Measurements from ENCODE around the gene ADSL.

ADSL gene

DNA sequence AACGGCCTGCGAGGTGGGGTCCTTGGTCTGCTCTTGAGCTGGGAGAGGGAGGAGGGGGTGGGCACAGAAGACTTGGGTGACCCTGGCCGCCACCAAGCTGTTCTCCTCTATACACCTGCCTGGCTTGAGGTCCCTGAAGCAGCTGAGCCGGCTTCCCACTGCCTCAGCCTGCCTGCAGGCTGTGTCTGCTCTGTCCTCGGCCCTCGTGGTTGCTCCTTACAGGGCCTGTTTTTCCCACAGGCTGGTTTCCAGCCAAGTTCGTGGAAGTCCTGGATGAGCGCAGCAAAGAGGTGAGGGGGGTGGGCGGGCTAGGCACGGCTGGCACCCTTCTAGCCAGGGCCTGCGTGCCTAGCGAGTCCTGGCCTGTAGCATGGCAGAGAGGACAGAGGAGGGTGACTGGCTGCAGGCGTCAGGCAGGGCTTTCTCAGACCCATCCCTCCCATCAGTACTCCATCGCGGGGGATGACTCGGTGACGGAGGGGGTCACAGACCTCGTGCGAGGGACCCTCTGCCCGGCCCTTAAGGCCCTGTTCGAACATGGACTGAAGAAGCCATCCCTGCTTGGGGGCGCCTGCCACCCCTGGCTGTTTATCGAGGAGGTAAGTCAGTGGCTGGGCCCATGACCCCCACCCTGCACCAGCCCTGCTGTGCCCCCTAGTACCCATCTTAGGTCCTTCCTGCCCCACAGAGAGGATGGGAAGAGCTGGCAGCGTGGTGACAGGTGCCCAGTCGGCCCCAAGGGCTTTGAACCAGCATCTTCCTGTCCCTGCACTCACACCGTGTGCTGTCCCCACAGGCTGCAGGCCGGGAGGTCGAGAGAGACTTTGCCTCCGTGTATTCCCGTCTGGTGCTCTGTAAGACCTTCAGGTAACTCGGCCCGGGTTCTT lies 61.8 kb downstream of the ADSL start:
- H3K4me2 ChIP-seq (ENCODE audit: low read depth, low read length): no peak overlapping the region
- no peak overlapping the region for H2AFZ ChIP-seq (ENCODE audit: low read length)
- no peak for TF ChIP-seq EZH2 (optimal IDR thresholded peaks at IDR 0.05; ENCODE audit: low read depth, low read length)
- H3F3A ChIP-seq (ENCODE audit: insufficient read depth, low read length): no peaks in the 10 kb centered on the region
- peaks cover 4% of the 10 kb centered on the region; the same call in 1 of the 2 replicates for H3K36me3 ChIP-seq (replicated peaks; ENCODE audit: insufficient read depth, low read length)
- H3K9me2 ChIP-seq (replicated peaks; ENCODE audit: insufficient read depth, low read length): no peaks in the 10 kb centered on the region
- no peaks in the 10 kb centered on the region for H3K4me1 ChIP-seq (ENCODE audit: low read length)
- no peak for DNase-seq
- no peaks in the 10 kb centered on the region for H3K79me2 ChIP-seq (ENCODE audit: low read length)
- H3K4me3 ChIP-seq (ENCODE audit: low read length): no peak overlapping the region
- H3K9ac ChIP-seq (ENCODE audit: low read length): no peak overlapping the region
- H3K27me3 ChIP-seq (replicated peaks; ENCODE audit: insufficient read depth, low read length): no peaks in the 10 kb centered on the region
- H3K27ac ChIP-seq (ENCODE audit: low read length): no peak overlapping the region
- H4K20me1 ChIP-seq (ENCODE audit: insufficient read depth, low read length): no peaks in the 10 kb centered on the region
- no peaks in the 10 kb centered on the region for H3K9me3 ChIP-seq (replicated peaks; ENCODE audit: insufficient read depth, low read length)

DNA sequence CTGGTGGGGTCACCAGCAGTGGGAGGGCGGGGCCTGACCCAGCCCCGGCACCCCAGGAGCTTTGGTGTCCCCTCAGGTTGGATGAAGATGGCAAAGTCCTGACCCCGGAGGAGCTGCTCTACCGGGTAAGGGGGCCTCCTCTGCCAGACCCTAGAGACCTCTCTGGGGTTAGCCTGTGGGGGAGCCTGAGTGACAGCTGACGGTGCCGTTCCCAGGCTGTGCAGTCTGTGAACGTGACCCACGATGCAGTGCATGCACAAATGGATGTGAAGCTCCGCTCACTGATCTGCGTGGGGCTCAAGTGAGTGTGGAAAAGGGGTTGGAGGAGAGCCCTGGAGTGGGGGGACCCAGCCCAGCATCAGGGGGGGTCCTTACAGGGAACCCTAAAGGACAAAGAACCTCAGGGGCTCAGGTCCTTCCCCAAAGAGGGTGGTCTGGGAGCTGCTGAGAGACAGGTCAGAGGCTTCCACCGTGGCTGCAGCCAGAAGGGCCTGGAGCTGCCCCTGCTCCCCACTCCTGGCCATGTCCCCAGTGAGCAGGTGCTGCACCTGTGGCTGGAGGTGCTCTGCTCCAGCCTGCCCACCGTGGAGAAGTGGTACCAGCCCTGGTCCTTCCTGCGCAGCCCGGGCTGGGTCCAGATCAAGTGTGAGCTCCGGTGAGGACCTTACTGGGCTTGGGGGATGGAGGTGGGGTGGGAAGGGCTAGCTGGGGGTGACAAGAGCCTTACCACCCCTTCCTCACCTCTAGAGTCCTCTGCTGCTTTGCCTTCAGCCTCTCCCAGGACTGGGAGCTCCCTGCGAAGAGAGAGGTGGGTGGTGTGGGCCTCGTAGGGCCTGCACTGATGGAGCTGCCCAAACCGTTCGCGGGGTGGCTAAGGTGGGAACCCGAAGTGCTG lies 62.7 kb downstream of the ADSL start:
- TF ChIP-seq, protein P1, sequence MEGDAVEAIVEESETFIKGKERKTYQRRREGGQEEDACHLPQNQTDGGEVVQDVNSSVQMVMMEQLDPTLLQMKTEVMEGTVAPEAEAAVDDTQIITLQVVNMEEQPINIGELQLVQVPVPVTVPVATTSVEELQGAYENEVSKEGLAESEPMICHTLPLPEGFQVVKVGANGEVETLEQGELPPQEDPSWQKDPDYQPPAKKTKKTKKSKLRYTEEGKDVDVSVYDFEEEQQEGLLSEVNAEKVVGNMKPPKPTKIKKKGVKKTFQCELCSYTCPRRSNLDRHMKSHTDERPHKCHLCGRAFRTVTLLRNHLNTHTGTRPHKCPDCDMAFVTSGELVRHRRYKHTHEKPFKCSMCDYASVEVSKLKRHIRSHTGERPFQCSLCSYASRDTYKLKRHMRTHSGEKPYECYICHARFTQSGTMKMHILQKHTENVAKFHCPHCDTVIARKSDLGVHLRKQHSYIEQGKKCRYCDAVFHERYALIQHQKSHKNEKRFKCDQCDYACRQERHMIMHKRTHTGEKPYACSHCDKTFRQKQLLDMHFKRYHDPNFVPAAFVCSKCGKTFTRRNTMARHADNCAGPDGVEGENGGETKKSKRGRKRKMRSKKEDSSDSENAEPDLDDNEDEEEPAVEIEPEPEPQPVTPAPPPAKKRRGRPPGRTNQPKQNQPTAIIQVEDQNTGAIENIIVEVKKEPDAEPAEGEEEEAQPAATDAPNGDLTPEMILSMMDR (IDR thresholded peaks at IDR 0.05; ENCODE audit: low read length): no peak
- TF ChIP-seq EZH2 (optimal IDR thresholded peaks at IDR 0.05; ENCODE audit: low read depth, low read length) (no peak), EZH2phosphoT487 (IDR thresholded peaks at IDR 0.05; ENCODE audit: low read length) (no peak)
- Histone ChIP-seq H3K9me2 (replicated peaks; ENCODE audit: insufficient read depth, low read length) (no peaks in the 10 kb centered on the region), H3K4me3 (ENCODE audit: low read length) (no peak overlapping the region), H4K20me1 (ENCODE audit: insufficient read depth, low read length) (no peaks in the 10 kb centered on the region), H3K27ac (ENCODE audit: low read length) (no peak overlapping the region), H3K4me2 (ENCODE audit: low read depth, low read length) (no peak overlapping the region), H3K4me1 (ENCODE audit: low read length) (no peaks in the 10 kb centered on the region), H3K9me3 (replicated peaks; ENCODE audit: insufficient read depth, low read length) (no peaks in the 10 kb centered on the region), H3K9ac (ENCODE audit: low read length) (no peak overlapping the region), H3K36me3 (replicated peaks; ENCODE audit: insufficient read depth, low read length) (peaks cover 4% of the 10 kb centered on the region; the same call in 1 of the 2 replicates), H3K27me3 (replicated peaks; ENCODE audit: insufficient read depth, low read length) (no peaks in the 10 kb centered on the region), H2AFZ (ENCODE audit: low read length) (no peak overlapping the region), H3F3A (ENCODE audit: insufficient read depth, low read length) (no peaks in the 10 kb centered on the region), H3K79me2 (ENCODE audit: low read length) (no peaks in the 10 kb centered on the region)
- no peak for DNase-seq

DNA sequence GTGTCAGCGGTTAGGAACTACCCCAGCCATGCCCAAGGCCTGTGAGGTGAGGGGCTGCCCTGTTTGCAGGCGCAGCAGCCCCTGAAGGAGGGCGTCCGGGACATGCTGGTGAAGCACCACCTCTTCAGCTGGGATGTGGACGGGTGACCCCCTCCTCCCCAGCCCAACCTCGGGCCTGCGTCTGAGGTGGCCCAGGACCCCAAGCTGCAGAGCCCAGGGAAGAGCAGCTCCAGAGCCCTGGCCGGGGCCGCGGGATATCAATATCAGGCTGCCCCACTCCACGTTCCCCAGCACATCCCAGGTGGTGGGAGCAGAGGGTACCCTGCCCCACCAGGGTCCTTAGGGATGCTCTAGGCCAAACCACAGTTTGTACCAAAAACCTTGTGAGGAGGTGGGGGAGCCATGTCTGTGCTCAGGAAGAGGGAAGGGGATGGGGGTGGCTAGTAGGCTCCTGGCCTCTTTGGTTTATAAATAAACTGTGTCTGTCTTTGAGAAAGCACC lies 63.4 kb downstream of the ADSL start:
- Histone ChIP-seq H3K9me3 (replicated peaks; ENCODE audit: insufficient read depth, low read length) (no peaks in the 10 kb centered on the region), H3K9me2 (replicated peaks; ENCODE audit: insufficient read depth, low read length) (no peaks in the 10 kb centered on the region), H3K4me1 (ENCODE audit: low read length) (no peaks in the 10 kb centered on the region), H3K9ac (ENCODE audit: low read length) (no peak overlapping the region), H3K4me3 (ENCODE audit: low read length) (no peak overlapping the region), H3K4me2 (ENCODE audit: low read depth, low read length) (no peak overlapping the region), H3K27me3 (replicated peaks; ENCODE audit: insufficient read depth, low read length) (no peaks in the 10 kb centered on the region), H4K20me1 (ENCODE audit: insufficient read depth, low read length) (no peaks in the 10 kb centered on the region), H3K36me3 (replicated peaks; ENCODE audit: insufficient read depth, low read length) (peaks cover 4% of the 10 kb centered on the region; the same call in 1 of the 2 replicates), H3F3A (ENCODE audit: insufficient read depth, low read length) (no peaks in the 10 kb centered on the region), H3K79me2 (ENCODE audit: low read length) (no peaks in the 10 kb centered on the region), H3K27ac (ENCODE audit: low read length) (no peak overlapping the region), H2AFZ (ENCODE audit: low read length) (no peak overlapping the region)
- TF ChIP-seq EZH2phosphoT487 (IDR thresholded peaks at IDR 0.05; ENCODE audit: low read length) (no peak), EZH2 (optimal IDR thresholded peaks at IDR 0.05; ENCODE audit: low read depth, low read length) (no peak)
- TF ChIP-seq, protein P1 (IDR thresholded peaks at IDR 0.05; ENCODE audit: low read length): no peak
- DNase-seq: no peak
